Middle frontal gyrus (tissue), 1 donor: ENCODE results near the gene TSR1.
A peak's percentile ranks its signal among the peaks of the same experiment; 100 is the strongest.
"Not testable (repeated sequence)": the region's sequence is repeated elsewhere in the genome, so short reads cannot be mapped to it uniquely, and the experiment has no call there.

ENCODE experiments used
- DNase-seq: peaks from one replicate; pipeline ENCODE4 v3.0.0-alpha.2; 2015; ENCODE audit warnings: low spot score; ENCODE audit errors: extremely low spot score

Gene TSR1

GRCh38 chr17:2338315-2338657 is 2.0 kb upstream of the TSR1 start:
- no peak for DNase-seq

- no peak for DNase-seq
Measured at GRCh38 chr17:2337544-2338314, 1.5 kb upstream of the TSR1 start.

- peak; percentile 50 for DNase-seq
Measured at GRCh38 chr17:2336852-2337543, 741 bp upstream of the TSR1 start, which contains the start of gene SGSM2. TSS of gene SGSM2 (plus strand) at chr17:2337501. CDS start at chr17:2337689, 188 bp downstream.

- DNase-seq: no peak
Measured at GRCh38 chr17:2335726-2336214, 487 bp downstream of the TSR1 start.

- no peak for DNase-seq
Measured at GRCh38 chr17:2331303-2331702, 5.0 kb downstream of the TSR1 start.

- DNase-seq: no peak
Measured at GRCh38 chr17:2323629-2324314, 12.5 kb downstream of the TSR1 start.

GRCh38 chr17:2321399-2321798 is 14.9 kb downstream of the TSR1 start:
- DNase-seq: no peak

GRCh38 chr17:2319051-2319450 is 17.2 kb downstream of the TSR1 start:
- no peak for DNase-seq

- DNase-seq: no peak
Measured at GRCh38 chr17:2317796-2318195, 18.5 kb downstream of the TSR1 start.

- not testable (repeated sequence) for DNase-seq
Measured at GRCh38 chr17:2316916-2317205, 19.4 kb downstream of the TSR1 start.

- no peak for DNase-seq
Measured at GRCh38 chr17:2312736-2313135, 23.5 kb downstream of the TSR1 start.

GRCh38 chr17:2309338-2310154 is 26.7 kb downstream of the TSR1 start:
- peak; percentile 6 for DNase-seq

GRCh38 chr17:2304931-2305330 is 31.3 kb downstream of the TSR1 start:
- DNase-seq: no peak

GRCh38 chr17:2303204-2304188 is 32.8 kb downstream of the TSR1 start, which contains the start of the genes SMG6 and SRR:
TSS of gene SMG6 (minus strand) at chr17:2303785. CDS start at chr17:2303720, 65 bp downstream.
TSS of gene SRR (plus strand) at chr17:2303950. CDS start at chr17:2315561, 11,611 bp downstream.
- peak; percentile 75 for DNase-seq

GRCh38 chr17:2302778-2303203 is 33.5 kb downstream of the TSR1 start:
- DNase-seq: no peak

- no peak for DNase-seq
Measured at GRCh38 chr17:2299756-2300155, 36.5 kb downstream of the TSR1 start.

GRCh38 chr17:2299136-2299535 is 37.1 kb downstream of the TSR1 start:
- DNase-seq: no peak

GRCh38 chr17:2297023-2297422 is 39.2 kb downstream of the TSR1 start:
- DNase-seq: no peak

- DNase-seq: no peak
Measured at GRCh38 chr17:2295575-2295974, 40.7 kb downstream of the TSR1 start.

- no peak for DNase-seq
Measured at GRCh38 chr17:2292100-2292499, 44.2 kb downstream of the TSR1 start.
